GM13976 (cell line): ENCODE results near the gene USP37.

Experiments used
- DNase-seq: peaks from one replicate; pipeline ENCODE4 v3.0.0; 2012; ENCODE audit warnings: low spot score
- in situ Hi-C: fragments of 300-500 bp; cut with MboI; formaldehyde crosslinking; loops from one replicate; pipeline ENCODE4 v1.12.0; 2022; ENCODE audit warnings: low sequenced_read_pairs, mixed read lengths, inconsistent platforms; ENCODE audit not compliant: unreplicated experiment
- TF ChIP-seq, protein P1 (sequence below): IDR thresholded peaks from 2 replicates; pipeline ENCODE4 v1.5.1; 2012; ENCODE audit warnings: borderline replicate concordance, mild to moderate bottlenecking; ENCODE audit not compliant: insufficient read depth; ENCODE audit errors: extremely low read depth, missing control alignments, control extremely low read depth

USP37 gene

DNA sequence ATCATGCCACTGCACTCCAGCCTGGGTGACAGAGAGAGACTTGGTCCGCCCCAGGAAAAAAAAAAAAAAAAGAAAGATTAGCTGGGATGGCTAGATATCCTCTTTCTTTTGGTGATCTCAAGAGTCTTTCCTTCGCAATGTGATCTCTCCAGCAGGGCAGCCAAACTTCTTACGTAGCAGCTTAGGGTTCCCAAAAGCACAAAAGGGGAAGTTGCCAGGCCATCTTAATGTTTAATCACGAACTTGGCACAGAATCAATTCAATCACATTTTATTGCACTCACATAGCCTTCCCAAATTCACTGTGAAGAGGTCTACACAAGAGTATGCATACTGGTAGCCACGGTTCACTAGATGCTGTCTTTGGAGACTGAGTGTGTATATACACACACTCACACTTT is 96.2 kb downstream of the USP37 start:
- DNase-seq: no peak
- in situ Hi-C loops: no loop called here
- TF ChIP-seq, protein P1, sequence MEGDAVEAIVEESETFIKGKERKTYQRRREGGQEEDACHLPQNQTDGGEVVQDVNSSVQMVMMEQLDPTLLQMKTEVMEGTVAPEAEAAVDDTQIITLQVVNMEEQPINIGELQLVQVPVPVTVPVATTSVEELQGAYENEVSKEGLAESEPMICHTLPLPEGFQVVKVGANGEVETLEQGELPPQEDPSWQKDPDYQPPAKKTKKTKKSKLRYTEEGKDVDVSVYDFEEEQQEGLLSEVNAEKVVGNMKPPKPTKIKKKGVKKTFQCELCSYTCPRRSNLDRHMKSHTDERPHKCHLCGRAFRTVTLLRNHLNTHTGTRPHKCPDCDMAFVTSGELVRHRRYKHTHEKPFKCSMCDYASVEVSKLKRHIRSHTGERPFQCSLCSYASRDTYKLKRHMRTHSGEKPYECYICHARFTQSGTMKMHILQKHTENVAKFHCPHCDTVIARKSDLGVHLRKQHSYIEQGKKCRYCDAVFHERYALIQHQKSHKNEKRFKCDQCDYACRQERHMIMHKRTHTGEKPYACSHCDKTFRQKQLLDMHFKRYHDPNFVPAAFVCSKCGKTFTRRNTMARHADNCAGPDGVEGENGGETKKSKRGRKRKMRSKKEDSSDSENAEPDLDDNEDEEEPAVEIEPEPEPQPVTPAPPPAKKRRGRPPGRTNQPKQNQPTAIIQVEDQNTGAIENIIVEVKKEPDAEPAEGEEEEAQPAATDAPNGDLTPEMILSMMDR: no peak

- DNase-seq: no peak
- TF ChIP-seq, protein P1: no peak
- in situ Hi-C loops: no loop called here
Observed at GRCh38 chr2:218471036-218471435, 97.1 kb downstream of the USP37 start.

GRCh38 chr2:218470448-218470847 is 97.7 kb downstream of the USP37 start:
- TF ChIP-seq, protein P1: no peak
- in situ Hi-C loops: no loop called here
- DNase-seq: no peak

GRCh38 chr2:218465987-218466633 is 102.0 kb downstream of the USP37 start:
- DNase-seq: no peak
- in situ Hi-C loops: no loop called here
- TF ChIP-seq, protein P1: no peak

DNA sequence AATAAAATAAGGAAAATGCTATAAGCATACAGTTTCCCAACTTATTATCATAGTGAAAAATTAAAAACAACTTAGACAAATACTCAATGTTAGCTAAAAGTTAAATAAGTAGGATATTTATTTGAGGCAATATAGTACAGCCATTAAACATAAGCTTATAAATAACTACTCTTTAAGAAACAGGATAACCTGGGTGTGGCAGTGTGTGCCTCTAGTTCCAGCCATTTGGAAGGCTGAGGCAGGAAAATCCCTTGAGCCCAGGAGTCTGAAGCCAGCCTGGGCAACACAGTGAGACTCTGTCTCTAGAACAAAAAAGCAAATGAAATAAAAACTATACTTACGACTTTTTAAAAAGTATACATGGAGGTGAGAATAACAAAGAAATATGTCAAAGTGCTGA is 109.6 kb downstream of the USP37 start:
- no peak for DNase-seq
- in situ Hi-C loops: no loop called here
- TF ChIP-seq, protein P1: no peak

- TF ChIP-seq, protein P1: no peak
- in situ Hi-C loops: no loop called here
- DNase-seq: no peak
Observed at GRCh38 chr2:218456849-218457248, 111.3 kb downstream of the USP37 start.
